Amniotic epithelial cell (primary cell): ENCODE measurements around the gene PTPRB.

Source experiments
- DNase-seq: peaks from one replicate; pipeline ENCODE4 v3.0.0-alpha.2; 2010; ENCODE audit warnings: low read depth

PTPRB gene

DNA sequence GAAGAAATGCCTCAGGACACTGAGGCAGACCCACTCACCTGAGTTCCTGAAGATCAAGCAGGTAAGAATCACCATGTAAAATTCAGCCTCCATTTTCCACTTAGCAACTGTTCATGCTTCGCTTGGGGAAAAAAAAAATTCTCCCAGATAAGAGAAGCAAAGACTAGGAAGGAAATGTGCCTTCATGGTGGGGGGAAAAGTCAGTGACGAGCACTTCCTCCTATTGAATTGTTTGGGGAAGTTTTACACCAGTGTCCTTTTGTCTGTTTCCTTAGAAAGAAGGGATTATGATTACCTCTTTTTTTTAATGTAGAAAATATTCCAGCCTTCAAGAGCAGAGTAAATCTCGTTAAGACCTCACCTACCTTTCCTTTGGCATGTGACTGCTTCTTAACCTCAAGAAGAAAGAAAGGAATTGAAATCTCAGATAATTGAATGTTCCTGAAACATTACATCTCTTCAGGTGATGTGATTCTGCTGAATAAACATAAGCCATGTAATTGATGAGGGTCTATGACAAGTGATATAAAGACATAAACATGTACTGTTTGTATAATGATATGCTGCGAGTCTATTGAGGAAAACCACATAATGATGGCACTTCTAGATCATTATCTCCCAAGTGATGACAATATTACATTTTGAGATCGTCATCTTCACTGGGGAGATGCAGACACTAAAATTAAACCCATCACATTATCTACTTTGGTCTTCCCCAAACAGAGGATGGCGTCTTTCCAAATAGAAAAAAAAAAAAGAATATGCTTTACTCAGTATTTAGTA lies at the start of gene PTPRB:
PTPRB (minus strand) TSS at position 127 of the 783 bp plus-strand sequence; CDS start at position 93, 34 bp downstream.
- no peak for DNase-seq

DNA sequence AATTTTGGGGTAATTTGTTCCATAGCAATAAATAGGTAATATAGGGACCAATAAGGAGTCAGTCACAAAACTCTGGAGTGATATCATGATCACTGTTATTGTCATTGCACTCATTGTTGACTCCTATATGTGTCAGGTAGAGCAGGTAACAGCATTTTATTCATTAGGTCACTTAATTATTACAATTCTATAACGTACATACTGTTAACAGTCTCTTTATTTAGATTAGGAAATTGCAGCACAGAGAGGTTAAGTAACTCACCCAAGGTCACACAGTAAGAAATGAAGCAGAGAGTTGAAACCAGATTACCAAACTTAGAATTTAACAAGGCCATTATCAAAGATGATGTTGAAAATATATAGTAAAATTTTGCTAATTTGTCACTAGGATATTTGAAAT lies 49.7 kb upstream of the PTPRB start:
- no peak for DNase-seq

- DNase-seq: no peak
Observed at GRCh38 chr12:70686299-70686698, 49.1 kb upstream of the PTPRB start.

- no peak for DNase-seq
Observed at GRCh38 chr12:70683976-70684375, 46.7 kb upstream of the PTPRB start.

DNA sequence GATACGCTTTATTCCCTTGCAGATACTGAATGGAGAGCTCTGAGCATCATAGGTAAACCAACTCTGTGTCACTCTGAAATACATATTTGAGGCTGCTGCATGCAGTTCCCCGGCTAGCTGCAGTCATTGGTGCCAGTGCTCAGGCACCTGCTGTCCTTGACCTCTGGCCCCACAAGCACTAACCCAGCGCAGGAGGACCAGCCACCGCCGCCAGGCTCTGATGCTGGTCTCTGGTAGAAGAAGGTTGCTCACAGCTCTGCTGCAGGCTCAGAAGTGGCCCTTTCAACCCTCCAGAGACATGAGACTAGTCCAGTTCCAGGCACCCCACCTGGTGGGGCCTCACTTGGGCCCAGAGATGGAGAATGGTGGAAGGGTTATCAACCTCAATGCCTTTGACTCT lies 34.5 kb upstream of the PTPRB start:
- no peak for DNase-seq

- DNase-seq: no peak
Observed at GRCh38 chr12:70670948-70671347, 33.7 kb upstream of the PTPRB start.

GRCh38 chr12:70667253-70667652 lies 30.0 kb upstream of the PTPRB start:
- no peak for DNase-seq

DNA sequence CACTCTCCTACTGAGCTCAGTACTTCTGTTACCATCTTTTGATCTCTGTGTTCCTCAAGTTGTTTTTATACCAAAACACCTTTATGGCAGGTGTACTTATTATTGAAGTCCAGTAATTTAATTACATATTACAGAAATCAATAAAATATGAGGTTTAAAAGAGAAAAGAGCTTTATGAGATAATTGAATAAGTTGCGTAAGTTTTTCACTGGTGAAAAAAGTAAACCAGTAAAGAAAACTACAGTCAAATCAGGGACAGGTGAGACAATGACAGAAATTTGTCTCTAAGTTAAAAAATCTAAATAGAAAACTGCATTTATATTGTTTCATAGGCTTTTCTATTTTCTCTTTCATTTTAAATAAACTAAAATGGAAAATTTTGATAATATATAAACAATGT lies 29.1 kb upstream of the PTPRB start:
- no peak for DNase-seq

- DNase-seq: no peak
Observed at GRCh38 chr12:70664465-70664881, 27.2 kb upstream of the PTPRB start.

DNA sequence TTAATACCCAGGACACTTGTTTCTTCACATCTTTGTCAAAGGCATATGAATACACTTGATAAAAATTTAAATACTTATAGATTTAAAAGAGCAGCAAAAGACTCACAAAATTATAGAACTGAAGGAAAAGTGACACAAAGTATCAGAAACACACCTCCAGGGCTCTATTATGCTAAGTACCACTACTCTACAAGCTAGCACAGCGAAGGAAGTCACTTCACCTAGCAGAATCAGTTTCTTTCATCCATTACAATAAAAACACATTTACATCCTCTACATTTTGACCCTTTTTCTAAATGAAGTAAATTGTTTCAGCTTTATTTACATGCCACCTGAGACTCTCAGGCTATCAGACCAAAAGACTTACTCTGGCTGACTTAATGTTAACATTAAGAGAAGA lies 26.6 kb upstream of the PTPRB start:
- no peak for DNase-seq

- peak; percentile 43 for DNase-seq
Observed at GRCh38 chr12:70661466-70662161, 24.4 kb upstream of the PTPRB start.

DNA sequence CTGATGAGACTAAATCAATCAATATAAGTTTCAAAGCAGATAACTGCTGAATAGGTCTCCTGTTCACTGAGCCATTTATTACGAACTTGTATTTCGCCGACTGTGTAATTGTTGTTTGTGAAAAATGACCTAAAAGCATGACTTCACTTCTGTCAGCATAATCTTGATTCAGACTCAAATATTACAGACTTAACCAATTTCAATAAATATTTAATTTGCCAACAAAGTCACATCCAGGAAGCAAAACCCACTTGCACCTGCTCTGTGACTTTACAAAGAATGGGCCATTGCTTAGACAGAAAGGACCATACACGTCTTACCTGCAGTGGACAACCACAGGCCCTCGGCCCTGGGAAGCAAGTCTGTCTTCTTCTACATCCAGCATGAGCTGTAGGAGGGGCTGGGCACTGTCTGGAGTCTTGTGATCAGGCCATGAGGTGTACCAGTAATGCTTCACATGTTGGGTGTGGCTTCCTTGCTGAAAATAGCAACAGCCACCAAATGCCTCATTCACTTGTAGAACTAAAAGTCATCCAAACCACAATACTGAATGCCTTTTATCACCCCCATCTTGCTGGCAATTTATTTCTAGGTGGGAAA lies 23.5 kb upstream of the PTPRB start:
- peak; percentile 7 for DNase-seq

- DNase-seq: no peak
Observed at GRCh38 chr12:70660002-70660604, 22.9 kb upstream of the PTPRB start.

- no peak for DNase-seq
Observed at GRCh38 chr12:70659077-70659606, 21.9 kb upstream of the PTPRB start.

- DNase-seq: no peak
Observed at GRCh38 chr12:70657616-70658286, 20.5 kb upstream of the PTPRB start.

- peak; percentile 13 for DNase-seq
Observed at GRCh38 chr12:70652451-70652850, 15.2 kb upstream of the PTPRB start.

GRCh38 chr12:70648831-70649230 lies 11.6 kb upstream of the PTPRB start:
- DNase-seq: peak; percentile 3

- no peak for DNase-seq
Observed at GRCh38 chr12:70648191-70648590, 11.0 kb upstream of the PTPRB start.

GRCh38 chr12:70646850-70647249 lies 9.6 kb upstream of the PTPRB start:
- peak; percentile 38 for DNase-seq

DNA sequence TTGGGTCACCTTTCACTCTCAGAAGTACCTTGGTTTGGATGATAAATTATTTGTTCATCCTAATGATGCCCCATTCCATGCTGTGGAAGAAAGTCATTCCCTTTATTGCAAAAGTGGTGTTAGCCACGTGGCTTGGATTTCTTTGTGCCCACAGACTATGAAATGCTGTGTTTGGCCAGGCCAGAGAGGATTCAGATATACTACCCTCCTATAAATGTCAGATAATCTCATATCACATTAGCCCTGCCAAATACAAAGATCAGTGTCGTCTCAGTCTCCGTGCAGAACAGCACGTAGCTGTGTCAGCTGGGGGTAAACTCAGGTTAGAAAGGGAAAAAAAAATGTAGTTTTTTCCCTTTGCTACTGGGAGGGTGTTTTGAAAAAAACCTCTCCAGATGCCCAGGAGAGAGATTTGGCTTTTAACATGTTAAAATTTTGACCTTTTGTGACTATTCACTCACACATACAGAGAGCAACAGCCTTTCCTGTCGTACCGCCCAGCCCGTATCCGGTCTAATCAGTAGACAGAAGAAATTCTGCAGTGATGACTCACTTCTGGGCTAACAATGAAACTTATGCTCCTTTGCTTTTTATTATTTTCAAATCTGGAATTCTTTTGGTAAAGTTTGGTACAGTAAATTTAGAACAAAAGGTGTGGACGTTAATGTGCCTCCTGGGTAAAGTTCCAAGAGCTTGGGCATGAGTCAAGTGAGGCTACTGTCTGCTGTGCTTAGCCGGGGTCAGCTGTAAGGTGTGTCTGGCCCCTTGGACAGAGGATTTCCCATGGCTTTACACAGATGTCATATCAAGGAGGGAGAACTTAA lies 8.5 kb upstream of the PTPRB start:
- DNase-seq: peak; percentile 77

- DNase-seq: no peak
Observed at GRCh38 chr12:70644861-70645260, 7.6 kb upstream of the PTPRB start.
